Measurements from ENCODE around the gene SLC27A1. TPM values are rescaled to one million over a fixed set of nuclear protein-coding genes. Genes with fewer than 3 reads are reported as not detected.

SLC27A1 gene
- total and polyA plus RNA-seq, 2 experiments from 2014 or later = 8.6 to 8.7 TPM

DNA sequence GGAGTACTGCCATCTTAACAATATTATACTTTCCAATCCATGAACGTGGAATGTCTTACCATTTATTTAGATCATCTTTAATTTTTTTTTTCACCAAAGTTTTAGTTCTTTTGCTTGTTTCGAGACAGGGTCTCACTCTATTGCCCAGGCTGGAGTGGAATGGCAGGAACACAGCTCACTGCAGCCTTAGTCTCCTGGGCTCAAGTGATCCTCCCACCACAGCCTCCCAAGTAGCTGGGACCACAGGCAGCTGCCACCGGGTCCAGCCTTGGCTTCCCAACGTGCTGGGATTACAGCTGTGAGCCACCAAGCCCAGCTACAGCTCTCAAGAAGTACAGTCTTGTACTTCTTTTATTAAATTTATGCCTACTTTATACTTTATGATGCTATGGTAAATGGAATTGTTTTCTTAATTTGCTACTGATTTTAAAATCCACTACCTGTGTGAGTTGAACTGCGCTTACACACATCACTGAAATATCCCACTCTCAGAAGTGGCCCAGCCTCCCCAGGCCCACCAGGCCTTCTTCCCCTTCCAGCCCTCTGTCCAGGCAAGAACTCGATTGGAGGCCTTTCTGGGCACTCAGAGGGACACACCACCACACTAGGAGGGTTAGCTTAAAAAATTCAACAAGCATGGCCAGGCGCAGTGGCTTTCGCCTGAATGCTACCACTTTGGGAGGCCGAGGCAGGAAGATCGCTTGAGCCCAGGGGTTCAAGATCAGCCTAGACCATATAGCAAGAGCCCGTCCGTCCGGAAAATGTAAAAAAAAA is 40.1 kb downstream of the SLC27A1 start:
- Histone ChIP-seq H2AFZ (peak overlapping the region; percentile 50), H3K36me3 (replicated peaks; ENCODE audit: insufficient read depth, low read depth) (no peaks in the 10 kb centered on the region), H3K4me1 (ENCODE audit: insufficient read depth) (peaks cover 12% of the 10 kb centered on the region), H3K9me3 (ENCODE audit: low read depth) (no peaks in the 10 kb centered on the region), H3K27me3 (no peaks in the 10 kb centered on the region), H3K4me3 (peak overlapping the region; percentile 38), H3K9me2 (replicated peaks; ENCODE audit: insufficient read depth) (no peaks in the 10 kb centered on the region), H4K20me1 (ENCODE audit: insufficient read depth, poor library complexity, severe bottlenecking) (no peaks in the 10 kb centered on the region), H3K4me2 (peak overlapping the region; percentile 96), H3K79me2 (peaks cover 47% of the 10 kb centered on the region), H3K27ac (peak overlapping the region; percentile 98)
- WGBS (ENCODE audit: low lambda C conversion rate, missing lambda C conversion rate) = 78% methylated on average over 13 of the region's 13 CpGs
- no peak for TF ChIP-seq EZH2phosphoT487 (IDR thresholded peaks at IDR 0.05; ENCODE audit: low read depth, severe bottlenecking, unreplicated experiment)
- TF ChIP-seq EZH2 (IDR thresholded peaks at IDR 0.05; ENCODE audit: borderline replicate concordance) = no peak
- no peak for DNase-seq (ENCODE audit: low spot score)

DNA sequence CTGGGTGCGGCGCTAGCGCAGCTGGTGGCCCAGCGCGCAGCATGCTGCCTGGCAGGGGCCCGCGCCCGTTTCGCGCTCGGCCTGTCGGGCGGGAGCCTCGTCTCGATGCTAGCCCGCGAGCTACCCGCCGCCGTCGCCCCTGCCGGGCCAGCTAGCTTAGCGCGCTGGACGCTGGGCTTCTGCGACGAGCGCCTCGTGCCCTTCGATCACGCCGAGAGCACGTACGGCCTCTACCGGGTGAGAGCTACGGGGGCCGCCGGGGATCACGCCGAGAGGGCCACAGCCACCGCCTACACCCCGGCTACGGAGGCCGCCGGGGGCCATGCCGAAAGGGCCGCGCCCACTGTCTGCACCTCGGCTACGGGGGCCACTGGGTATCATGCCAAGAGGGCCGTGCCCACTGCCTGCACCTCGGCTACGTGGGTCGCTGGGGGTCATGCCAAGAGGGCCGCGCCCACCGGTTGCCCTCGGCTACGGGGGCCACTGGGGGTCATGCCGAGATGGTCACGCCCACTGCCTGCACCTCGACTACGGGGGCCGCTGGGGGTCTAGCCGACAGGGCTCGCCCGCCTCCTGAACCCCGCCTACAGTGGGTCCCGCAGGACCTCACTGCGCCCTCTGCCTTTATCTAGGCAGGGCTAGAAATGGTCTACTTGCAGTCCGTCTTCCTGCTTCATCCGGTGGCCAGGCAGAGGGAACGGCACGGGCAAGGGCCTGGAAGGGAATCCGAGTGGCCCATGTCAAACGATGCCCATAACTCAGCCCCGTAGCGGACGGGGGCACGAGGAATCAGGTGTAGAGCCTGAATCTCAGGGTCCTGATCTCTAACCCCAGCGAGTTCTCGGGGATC is 41.6 kb downstream of the SLC27A1 start:
- peak overlapping the region; percentile 65 for H3K4me3 ChIP-seq
- H3K79me2 ChIP-seq = peaks cover 47% of the 10 kb centered on the region

DNA sequence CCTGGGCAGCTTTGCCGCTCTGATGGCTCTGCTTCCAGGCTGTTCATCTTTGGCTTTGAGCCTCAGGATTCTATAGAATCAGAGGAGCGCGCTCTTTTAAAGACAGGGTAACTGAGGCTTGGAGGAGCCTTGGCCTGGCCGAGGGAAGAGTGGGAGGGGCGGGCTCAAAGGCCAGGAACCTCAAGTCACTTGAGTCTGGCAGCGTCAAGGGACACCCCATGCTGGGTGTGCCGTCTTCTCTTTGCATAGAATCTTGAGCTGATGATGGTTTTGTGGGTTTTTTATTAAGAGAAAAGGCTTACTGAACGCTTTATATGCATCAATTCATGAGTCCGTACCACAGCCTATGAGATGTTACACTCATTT is 42.2 kb downstream of the SLC27A1 start:
- peaks cover 3% of the 10 kb centered on the region for H3K36me3 ChIP-seq (replicated peaks; ENCODE audit: insufficient read depth, low read depth)
- peak overlapping the region; percentile 65 for H3K4me3 ChIP-seq
- peak overlapping the region; percentile 87 for H2AFZ ChIP-seq
- H4K20me1 ChIP-seq (ENCODE audit: insufficient read depth, poor library complexity, severe bottlenecking) = no peaks in the 10 kb centered on the region
- H3K9me3 ChIP-seq (ENCODE audit: low read depth) = peaks cover 5% of the 10 kb centered on the region
- no peak for DNase-seq (ENCODE audit: low spot score)
- TF ChIP-seq EZH2phosphoT487 (IDR thresholded peaks at IDR 0.05; ENCODE audit: low read depth, severe bottlenecking, unreplicated experiment) (no peak), EZH2 (IDR thresholded peaks at IDR 0.05; ENCODE audit: borderline replicate concordance) (no peak)
- TF ChIP-seq, protein P1, sequence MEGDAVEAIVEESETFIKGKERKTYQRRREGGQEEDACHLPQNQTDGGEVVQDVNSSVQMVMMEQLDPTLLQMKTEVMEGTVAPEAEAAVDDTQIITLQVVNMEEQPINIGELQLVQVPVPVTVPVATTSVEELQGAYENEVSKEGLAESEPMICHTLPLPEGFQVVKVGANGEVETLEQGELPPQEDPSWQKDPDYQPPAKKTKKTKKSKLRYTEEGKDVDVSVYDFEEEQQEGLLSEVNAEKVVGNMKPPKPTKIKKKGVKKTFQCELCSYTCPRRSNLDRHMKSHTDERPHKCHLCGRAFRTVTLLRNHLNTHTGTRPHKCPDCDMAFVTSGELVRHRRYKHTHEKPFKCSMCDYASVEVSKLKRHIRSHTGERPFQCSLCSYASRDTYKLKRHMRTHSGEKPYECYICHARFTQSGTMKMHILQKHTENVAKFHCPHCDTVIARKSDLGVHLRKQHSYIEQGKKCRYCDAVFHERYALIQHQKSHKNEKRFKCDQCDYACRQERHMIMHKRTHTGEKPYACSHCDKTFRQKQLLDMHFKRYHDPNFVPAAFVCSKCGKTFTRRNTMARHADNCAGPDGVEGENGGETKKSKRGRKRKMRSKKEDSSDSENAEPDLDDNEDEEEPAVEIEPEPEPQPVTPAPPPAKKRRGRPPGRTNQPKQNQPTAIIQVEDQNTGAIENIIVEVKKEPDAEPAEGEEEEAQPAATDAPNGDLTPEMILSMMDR (IDR thresholded peaks at IDR 0.05; ENCODE audit: poor library complexity) = no peak
- H3K4me2 ChIP-seq = peak overlapping the region; percentile 96
- no peaks in the 10 kb centered on the region for H3K27me3 ChIP-seq
- H3K4me1 ChIP-seq (ENCODE audit: insufficient read depth) = peaks cover 12% of the 10 kb centered on the region
- peaks cover 47% of the 10 kb centered on the region for H3K79me2 ChIP-seq
- H3K27ac ChIP-seq = peak overlapping the region; percentile 98
- 67% methylated on average over 9 of the region's 9 CpGs for WGBS (ENCODE audit: low lambda C conversion rate, missing lambda C conversion rate)
- H3K9me2 ChIP-seq (replicated peaks; ENCODE audit: insufficient read depth) = no peaks in the 10 kb centered on the region

More for the DNA sequence above, 41.6 kb downstream of the SLC27A1 start:
- Histone ChIP-seq H3K27me3 (no peaks in the 10 kb centered on the region), H3K4me1 (ENCODE audit: insufficient read depth) (peaks cover 12% of the 10 kb centered on the region), H3K27ac (peak overlapping the region; percentile 98), H3K36me3 (replicated peaks; ENCODE audit: insufficient read depth, low read depth) (no peaks in the 10 kb centered on the region), H3K4me2 (peak overlapping the region; percentile 96), H3K9me3 (ENCODE audit: low read depth) (no peaks in the 10 kb centered on the region), H2AFZ (peak overlapping the region; percentile 87), H4K20me1 (ENCODE audit: insufficient read depth, poor library complexity, severe bottlenecking) (no peaks in the 10 kb centered on the region), H3K9me2 (replicated peaks; ENCODE audit: insufficient read depth) (no peaks in the 10 kb centered on the region)
- WGBS (ENCODE audit: low lambda C conversion rate, missing lambda C conversion rate) = 2% methylated on average over 78 of the region's 82 CpGs
- peak; percentile 83 for DNase-seq (ENCODE audit: low spot score)
- TF ChIP-seq EZH2phosphoT487 (IDR thresholded peaks at IDR 0.05; ENCODE audit: low read depth, severe bottlenecking, unreplicated experiment) (no peak), EZH2 (IDR thresholded peaks at IDR 0.05; ENCODE audit: borderline replicate concordance) (no peak)
- TF ChIP-seq, protein P1 (IDR thresholded peaks at IDR 0.05; ENCODE audit: poor library complexity) = peak; percentile 24
